Measurements from ENCODE around the gene CCDC197. TPM values are rescaled to one million over a fixed set of nuclear protein-coding genes. Genes with fewer than 3 reads are reported as not detected.

The CCDC197 gene
- total RNA-seq, 1 donor from 2014 or later: not detected

- peaks cover 1% of the 10 kb centered on the region for H3K36me3 Mint-ChIP-seq (ENCODE audit: low read depth)
- H3K27me3 Mint-ChIP-seq (ENCODE audit: low read depth): peaks cover 4% of the 10 kb centered on the region
- H3K4me1 Mint-ChIP-seq (ENCODE audit: low read depth): peaks cover 33% of the 10 kb centered on the region
- no peak for DNase-seq (ENCODE audit: low spot score)
- peaks cover 8% of the 10 kb centered on the region for H3K9me3 Mint-ChIP-seq (ENCODE audit: low read depth)
- H3K4me3 Mint-ChIP-seq (ENCODE audit: unreplicated experiment): no peak overlapping the region
- no peak for TF ChIP-seq CTCF (IDR thresholded peaks at IDR 0.05)
- no peak overlapping the region for H3K27ac Mint-ChIP-seq (ENCODE audit: unreplicated experiment)
These were observed 33.4 kb upstream of the CCDC197 start for GRCh38 chr14:93963692-93964091.

- H3K4me1 Mint-ChIP-seq (ENCODE audit: low read depth): peaks cover 32% of the 10 kb centered on the region
- H3K9me3 Mint-ChIP-seq (ENCODE audit: low read depth): peaks cover 8% of the 10 kb centered on the region
- no peak for TF ChIP-seq CTCF (IDR thresholded peaks at IDR 0.05)
- H3K36me3 Mint-ChIP-seq (ENCODE audit: low read depth): peaks cover 1% of the 10 kb centered on the region
- peaks cover 6% of the 10 kb centered on the region for H3K27me3 Mint-ChIP-seq (ENCODE audit: low read depth)
- no peak overlapping the region for H3K4me3 Mint-ChIP-seq (ENCODE audit: unreplicated experiment)
- no peak overlapping the region for H3K27ac Mint-ChIP-seq (ENCODE audit: unreplicated experiment)
- no peak for DNase-seq (ENCODE audit: low spot score)
These were observed 32.8 kb upstream of the CCDC197 start for GRCh38 chr14:93964281-93964680.

GRCh38 chr14:93964820-93965286 lies 32.2 kb upstream of the CCDC197 start:
- H3K27ac Mint-ChIP-seq (ENCODE audit: unreplicated experiment): peak overlapping the region; percentile 78
- H3K9me3 Mint-ChIP-seq (ENCODE audit: low read depth): peaks cover 8% of the 10 kb centered on the region
- H3K4me1 Mint-ChIP-seq (ENCODE audit: low read depth): peaks cover 30% of the 10 kb centered on the region
- DNase-seq (ENCODE audit: low spot score): no peak
- peaks cover 6% of the 10 kb centered on the region for H3K27me3 Mint-ChIP-seq (ENCODE audit: low read depth)
- H3K4me3 Mint-ChIP-seq (ENCODE audit: unreplicated experiment): no peak overlapping the region
- TF ChIP-seq CTCF (IDR thresholded peaks at IDR 0.05): no peak
- H3K36me3 Mint-ChIP-seq (ENCODE audit: low read depth): peaks cover 1% of the 10 kb centered on the region

GRCh38 chr14:93965287-93965821 lies 31.7 kb upstream of the CCDC197 start:
- TF ChIP-seq CTCF (IDR thresholded peaks at IDR 0.05): no peak
- Mint-ChIP-seq H3K27ac (ENCODE audit: unreplicated experiment) (peak overlapping the region; percentile 89), H3K4me1 (ENCODE audit: low read depth) (peaks cover 30% of the 10 kb centered on the region), H3K27me3 (ENCODE audit: low read depth) (peaks cover 6% of the 10 kb centered on the region), H3K36me3 (ENCODE audit: low read depth) (peaks cover 1% of the 10 kb centered on the region), H3K9me3 (ENCODE audit: low read depth) (peaks cover 8% of the 10 kb centered on the region), H3K4me3 (ENCODE audit: unreplicated experiment) (no peak overlapping the region)
- DNase-seq (ENCODE audit: low spot score): no peak

GRCh38 chr14:93965946-93966474 lies 31.1 kb upstream of the CCDC197 start:
- no peak overlapping the region for H3K4me3 Mint-ChIP-seq (ENCODE audit: unreplicated experiment)

More at GRCh38 chr14:93965946-93966474, 31.1 kb upstream of the CCDC197 start:
- H3K36me3 Mint-ChIP-seq (ENCODE audit: low read depth): peaks cover 1% of the 10 kb centered on the region
- peaks cover 30% of the 10 kb centered on the region for H3K4me1 Mint-ChIP-seq (ENCODE audit: low read depth)
- no peak for DNase-seq (ENCODE audit: low spot score)
- H3K27ac Mint-ChIP-seq (ENCODE audit: unreplicated experiment): peak overlapping the region; percentile 89
- H3K27me3 Mint-ChIP-seq (ENCODE audit: low read depth): peaks cover 6% of the 10 kb centered on the region
- H3K9me3 Mint-ChIP-seq (ENCODE audit: low read depth): peaks cover 8% of the 10 kb centered on the region
- TF ChIP-seq CTCF (IDR thresholded peaks at IDR 0.05): no peak
